ENCODE results near the gene PPP4R4.
"Not testable (repeated sequence)": the region's sequence is repeated elsewhere in the genome, so short reads cannot be mapped to it uniquely, and the experiment has no call there.

PPP4R4 gene

DNA sequence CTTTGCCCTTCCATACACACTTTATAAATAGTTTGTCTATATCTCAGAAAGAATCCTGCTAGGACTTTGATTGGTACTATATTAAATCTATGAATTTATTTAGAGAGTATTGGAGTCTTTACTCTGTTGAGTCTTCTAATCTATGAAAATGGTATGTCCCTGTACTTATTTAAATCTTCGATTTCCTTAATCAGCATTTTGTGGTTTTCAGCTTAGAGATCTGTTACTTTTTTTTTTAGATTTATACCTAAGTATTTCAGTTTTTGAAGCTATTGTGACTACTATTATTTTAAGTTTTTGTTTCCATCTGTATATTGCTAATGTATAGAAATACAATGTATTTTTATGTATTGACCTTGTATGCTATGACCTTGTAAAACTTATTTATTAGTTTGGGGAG, 31.3 kb upstream of the PPP4R4 start:
- DNase-seq = no peak
- intact Hi-C loops (cut with DNase I) = no loop called here

DNA sequence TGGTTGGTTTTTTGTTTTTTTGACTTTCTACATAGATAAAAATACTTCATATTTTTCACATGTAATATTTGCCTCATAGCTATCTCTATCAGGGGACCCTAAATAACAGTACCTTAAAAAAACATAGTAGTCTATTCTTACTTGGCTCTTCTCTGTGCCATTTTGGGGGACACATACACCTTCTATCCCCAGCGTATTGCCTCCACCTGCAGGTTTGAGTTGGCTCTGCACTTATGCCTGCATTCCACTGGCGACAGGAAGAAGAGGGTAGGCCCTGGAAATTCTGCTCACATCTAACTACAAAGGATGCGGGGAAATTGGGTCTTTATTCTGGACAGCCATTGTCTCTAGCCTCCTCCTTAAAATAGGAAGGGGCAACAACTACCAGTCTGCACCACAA, 30.9 kb upstream of the PPP4R4 start:
- intact Hi-C loops (cut with DNase I) = no loop called here
- peak in 2 of 42 donors; percentile 25 to 33 for DNase-seq

DNA sequence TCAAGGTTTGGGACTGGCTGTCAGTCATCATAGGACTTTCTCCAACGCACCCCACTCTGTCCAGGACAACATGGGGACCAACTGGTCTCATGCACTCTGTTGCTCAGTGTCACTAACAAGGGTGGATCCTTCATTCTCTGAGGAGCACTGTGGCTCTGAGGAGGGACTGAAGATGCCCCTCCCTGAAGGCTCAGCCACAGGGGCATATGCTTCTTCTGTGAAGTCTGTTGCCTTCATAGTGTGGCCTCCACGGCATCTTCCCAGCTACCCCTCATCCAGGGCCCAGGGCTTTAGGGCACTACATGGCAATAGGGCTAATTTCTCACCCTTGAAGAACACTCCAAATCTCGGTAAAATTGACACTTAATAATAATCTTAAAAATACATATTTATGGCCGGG, 30.4 kb upstream of the PPP4R4 start:
- intact Hi-C loops (cut with DNase I) = no loop called here
- peak in 1 of 42 donors; percentile 3 for DNase-seq

DNA sequence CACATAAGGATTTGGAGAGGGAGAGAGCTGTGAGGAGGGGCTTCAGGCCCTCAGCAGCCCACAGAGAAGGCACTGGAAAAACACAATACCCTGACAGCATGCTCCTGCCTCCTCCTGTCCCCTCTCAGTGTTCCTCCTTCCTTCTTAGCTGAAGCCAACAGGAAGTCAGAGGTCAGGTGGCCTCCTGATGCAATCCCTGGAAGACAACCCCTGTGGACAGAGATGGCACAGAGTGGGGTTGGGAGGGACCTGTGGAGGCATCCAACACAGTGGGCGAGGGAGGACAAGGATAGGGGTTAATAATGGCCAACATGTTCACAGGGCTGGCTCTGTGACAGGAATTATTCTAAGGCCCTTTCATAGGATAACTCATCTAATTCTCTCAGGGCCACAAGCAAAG, 29.4 kb upstream of the PPP4R4 start:
- intact Hi-C loops (cut with DNase I) = no loop called here
- DNase-seq = peak in 3 of 42 donors; percentile 34 to 51 (median 47)

DNA sequence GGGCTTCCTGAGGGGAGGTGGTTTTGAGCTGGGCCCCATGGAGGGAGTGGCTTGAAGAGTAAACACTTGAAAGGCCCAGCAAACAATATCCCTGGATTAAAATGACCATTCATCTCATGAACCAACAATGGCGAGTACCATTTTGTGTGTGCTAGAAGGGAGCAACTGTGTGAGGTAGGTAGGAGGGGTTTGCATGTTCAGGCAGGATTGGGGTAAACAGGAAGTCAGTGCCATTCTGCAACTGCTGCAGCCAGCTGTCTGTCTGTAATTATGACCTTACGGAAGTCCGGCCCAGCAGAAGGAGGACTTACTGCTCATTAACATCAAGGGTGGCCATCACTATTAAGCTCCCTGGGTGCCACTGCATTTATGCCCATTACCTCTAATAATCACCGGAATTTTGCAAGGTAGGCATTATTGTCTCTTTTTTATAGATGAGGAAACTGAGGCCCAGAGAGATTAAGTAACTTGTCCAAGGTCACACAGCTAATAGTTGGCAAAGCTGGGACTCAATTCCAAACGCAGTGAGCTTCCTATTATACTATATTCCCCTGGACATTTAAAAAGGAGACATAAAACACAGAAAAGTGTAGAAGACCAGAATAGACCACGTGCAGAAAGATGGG, 28.1 kb upstream of the PPP4R4 start:
- intact Hi-C loops (cut with DNase I) = no loop called here
- peak in 1 of 42 donors; percentile 22 for DNase-seq

DNA sequence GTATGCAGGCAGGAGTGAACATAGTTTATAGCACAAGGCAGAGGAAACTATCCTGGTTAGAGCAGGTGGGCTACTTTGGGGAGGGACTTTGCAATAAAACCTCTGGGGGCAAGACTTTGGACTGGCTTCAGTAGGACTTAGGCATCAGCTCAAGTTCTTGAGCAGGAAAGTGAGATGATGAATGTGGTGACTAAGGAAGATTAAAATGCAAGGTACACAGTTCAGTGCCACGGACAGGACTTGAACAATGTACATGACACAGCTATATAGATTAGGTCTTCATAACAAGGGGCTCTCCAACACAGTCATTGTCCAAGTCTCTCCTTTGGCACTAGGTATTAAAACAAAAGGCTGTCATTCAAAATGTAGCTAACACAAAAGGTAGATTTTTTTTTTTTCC, 21.4 kb upstream of the PPP4R4 start:
- no peak for DNase-seq
- intact Hi-C loops (cut with DNase I) = no loop called here

DNA sequence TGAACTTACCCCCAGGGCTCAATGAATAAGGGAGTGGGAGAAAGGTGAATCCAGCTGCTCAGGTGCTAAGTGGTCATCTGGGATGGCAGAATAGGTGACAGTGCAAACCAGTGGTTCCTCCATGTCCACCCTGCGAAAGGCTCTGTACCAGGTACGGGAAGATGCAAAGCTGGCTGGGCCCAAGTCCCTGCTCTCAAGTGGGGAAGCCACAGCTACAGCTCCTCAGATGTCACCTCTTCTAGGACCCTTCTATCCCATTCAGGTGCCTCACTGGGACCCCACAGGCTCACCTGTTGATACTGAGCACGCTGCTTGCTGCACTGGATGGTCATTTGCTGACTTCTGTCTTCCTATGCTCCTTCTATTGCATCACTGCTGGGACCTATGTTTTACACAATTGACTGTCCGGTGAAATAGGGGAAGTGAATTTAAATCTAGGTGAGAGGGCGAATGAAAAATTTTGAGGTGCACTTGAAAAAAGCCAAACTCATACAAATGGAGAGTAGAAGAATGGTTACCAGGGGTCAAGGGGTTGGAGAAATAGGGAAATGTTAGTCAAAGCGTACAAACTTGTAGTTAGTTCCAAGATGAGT, 20.3 kb upstream of the PPP4R4 start:
- intact Hi-C loops (cut with DNase I) = no loop called here
- DNase-seq = no peak

DNA sequence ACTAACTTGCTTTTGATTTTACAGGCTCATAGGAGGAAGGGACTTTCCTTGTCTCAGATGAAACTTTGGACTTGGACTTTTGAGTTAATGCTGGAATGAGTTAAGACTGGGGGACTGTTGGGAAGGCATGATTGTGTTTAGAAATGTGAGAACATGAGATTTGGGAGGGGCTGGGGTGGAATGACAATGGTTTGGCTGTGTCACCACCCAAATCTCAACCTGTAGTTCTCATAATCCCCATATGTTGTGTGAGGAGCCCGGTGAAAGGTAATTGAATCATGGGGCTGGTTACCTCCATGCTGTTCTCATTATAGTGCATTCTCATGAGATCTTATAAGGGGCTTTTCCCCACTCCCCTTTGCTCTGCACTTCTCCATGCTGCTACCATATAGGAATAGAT, 18.0 kb upstream of the PPP4R4 start:
- intact Hi-C loops (cut with DNase I); DNase-seq: not testable (repeated sequence)

DNA sequence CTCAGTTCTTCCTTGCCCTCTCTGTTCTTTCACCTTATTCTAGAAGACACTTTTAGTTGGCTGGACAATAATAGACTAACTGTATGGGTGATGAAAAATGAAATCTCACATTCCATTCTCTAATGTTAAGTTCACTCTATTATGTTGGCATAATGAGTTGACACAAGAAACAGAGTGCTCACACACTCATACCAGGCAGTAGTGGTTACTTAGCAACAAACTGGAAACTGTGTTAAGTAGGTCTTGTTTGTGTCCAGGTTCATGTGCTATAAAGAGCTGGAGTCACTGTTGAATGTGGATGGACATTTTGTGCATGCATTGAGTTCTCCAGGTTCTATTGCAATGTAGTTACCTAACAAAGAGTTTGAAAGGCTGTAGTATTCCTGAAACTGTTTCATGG, 16.9 kb upstream of the PPP4R4 start:
- intact Hi-C loops (cut with DNase I) = no loop called here
- no peak for DNase-seq

DNA sequence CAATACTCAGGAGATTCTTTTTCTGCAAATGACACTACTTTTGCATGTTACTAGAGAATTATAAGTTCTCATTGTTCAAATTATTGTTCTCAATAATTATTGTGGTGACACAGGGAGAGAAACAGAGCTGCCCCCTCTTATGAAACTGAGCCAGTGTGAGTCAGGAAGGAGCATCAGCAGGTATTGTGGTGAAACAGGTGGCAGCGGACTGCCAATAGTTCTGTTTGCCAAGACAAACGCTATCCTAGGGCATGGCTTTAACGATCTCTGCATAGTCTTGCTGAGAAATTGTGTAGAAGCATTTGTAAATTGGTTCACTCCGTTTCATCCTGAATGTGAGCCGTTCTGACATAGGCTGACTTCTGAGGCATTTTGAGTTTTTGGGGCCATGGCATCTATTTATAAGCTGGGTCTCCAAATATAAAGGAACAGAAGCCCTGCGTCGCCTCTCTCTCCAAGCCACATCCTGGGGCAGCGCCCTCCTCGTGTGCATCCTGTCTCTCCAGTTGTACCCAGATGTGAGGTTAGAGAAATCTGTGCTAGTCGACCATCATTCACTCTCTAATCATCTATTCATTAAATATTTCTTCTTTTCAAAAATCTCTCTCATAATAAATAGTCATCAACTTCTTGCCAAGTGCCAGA, 15.8 kb upstream of the PPP4R4 start:
- no peak for DNase-seq
- intact Hi-C loops (cut with DNase I) = no loop called here

DNA sequence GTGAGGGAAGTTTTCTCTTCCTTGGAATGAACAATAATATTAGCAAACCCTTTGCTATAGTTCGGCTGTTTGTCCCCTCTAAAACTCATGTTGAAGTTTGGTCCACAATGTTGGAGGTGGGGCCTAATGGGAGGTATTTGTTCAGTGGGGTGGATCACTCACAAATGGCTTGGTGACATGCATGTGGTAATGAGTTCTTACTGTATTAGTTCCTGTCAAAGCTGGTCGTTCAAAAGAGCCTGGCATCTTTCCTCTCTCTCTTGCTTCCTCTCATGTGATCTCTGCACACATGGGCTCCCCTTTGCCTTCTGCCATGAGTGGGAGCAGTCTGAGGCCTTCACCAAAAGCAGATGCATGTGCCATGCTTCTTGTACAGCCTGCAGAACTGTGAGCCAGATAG, 13.1 kb upstream of the PPP4R4 start:
- DNase-seq = no peak
- intact Hi-C loops (cut with DNase I) = no loop called here

DNA sequence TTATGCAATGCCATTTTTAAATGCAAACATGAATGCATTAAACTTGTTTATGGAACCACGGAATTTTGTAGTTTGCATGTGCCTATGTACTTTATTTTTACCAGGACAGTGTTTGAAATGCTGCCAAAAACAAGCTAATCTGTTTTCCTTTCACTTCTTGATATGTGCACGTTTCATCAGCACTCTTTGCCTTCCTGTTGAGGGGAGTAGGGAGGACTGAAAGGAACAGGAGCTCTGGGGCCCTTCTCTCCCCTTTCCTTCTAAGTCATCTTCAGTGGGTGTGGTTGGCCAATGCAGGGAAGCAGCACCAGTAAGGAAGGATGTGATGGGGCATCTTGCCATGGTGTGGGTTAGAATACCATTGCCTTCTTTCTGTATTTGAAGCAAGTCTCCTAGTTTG, 12.1 kb upstream of the PPP4R4 start:
- DNase-seq = no peak
- intact Hi-C loops (cut with DNase I) = no loop called here

DNA sequence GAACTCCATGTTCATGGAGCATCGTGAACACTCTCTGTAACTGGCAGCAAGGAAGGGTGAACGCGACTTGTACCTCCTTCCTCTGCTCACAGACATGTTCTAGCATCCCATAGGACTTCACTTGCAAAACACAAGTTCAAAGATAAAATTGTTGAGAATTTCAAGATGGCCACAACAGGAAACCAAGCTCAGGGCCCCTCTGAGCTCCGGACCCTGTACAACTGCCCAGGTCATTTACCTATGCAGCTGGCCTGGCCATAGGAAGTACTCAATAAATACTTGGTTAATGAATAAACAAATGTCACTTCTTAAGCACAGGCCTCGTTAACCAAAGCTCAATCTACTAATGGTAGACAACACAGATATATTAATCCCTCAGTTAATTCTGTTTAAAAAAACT, 11.7 kb upstream of the PPP4R4 start:
- DNase-seq = no peak
- intact Hi-C loops (cut with DNase I) = no loop called here

DNA sequence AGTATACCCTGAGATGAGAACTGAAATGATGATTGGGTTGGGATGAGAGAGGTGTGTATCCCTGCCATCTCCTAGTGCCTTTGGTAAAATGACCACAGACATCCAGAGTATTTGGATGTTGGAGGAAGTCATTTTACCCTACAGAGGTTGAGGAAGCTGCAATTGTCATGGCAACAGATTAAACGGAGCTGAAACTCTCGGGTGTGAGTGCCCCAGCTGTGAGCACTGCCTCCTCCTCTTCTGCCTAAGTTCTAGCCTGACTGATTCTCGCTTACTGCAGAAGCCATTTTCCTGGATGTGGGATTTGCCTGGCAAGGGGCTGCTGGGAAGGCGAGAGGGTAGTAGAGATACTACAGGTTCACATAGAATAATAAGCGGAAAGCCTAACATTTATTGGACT, 10.3 kb upstream of the PPP4R4 start:
- intact Hi-C loops (cut with DNase I) = no loop called here
- DNase-seq = peak in 16 of 42 donors; percentile 14 to 59 (median 32)

DNA sequence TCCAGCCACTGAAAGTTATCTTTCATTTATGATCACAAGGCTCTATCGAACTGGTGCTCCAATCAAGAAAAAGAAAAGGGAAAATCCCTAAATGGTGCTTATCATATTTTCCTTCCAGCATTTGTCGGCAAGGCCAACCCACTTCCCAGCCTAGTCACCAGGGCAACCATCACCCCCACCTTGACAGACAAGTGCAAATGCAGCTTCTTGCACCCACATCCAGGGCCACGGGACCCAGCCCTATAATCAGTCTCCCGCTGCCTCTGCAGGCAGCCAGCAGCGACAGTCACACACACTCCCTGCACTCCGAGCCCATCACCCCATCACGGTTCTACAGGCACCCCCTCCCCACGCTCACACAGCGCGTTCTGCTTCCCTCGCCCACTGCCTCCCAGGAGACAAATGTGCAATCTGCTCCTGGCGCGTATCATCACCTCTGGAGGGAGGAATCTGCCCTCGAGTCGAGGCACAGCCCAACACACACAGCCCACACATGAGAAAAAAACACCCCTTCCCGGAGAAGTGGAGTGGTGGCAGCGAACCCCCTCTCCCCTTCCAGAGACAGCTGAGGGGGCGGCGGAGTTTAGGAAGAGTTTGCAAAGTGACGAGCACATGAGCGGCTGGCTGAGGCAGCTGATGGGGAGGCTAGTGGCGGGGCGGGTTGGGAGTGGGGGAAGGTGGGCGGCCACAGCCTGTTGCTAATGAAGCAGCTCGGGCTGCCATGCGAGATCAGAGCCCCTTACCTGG, 9.3 kb upstream of the PPP4R4 start:
- DNase-seq = peak; percentile 62 to 97 (median 86)
- intact Hi-C loops (cut with DNase I) = no loop called here

DNA sequence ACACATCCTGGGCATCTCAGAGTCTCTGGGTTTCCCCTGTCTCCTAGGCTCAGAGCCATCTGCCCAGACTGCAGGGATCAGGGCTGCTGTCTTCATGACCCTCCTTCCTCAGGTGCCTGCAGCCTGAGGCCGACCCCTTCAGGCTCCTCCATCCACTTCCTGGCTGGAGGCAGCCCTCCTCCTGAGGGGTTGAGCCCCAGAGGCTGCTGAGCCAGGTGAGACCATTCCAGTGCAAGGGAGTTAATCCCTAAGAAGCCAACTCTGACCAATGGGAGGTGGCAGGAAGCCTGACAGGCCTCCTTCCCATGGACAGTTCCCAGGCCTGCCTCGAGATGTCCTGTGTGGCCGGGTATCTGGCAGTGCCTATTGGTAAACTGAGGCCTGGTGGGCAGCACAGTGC, 8.4 kb upstream of the PPP4R4 start:
- intact Hi-C loops (cut with DNase I) = no loop called here
- no peak for DNase-seq

DNA sequence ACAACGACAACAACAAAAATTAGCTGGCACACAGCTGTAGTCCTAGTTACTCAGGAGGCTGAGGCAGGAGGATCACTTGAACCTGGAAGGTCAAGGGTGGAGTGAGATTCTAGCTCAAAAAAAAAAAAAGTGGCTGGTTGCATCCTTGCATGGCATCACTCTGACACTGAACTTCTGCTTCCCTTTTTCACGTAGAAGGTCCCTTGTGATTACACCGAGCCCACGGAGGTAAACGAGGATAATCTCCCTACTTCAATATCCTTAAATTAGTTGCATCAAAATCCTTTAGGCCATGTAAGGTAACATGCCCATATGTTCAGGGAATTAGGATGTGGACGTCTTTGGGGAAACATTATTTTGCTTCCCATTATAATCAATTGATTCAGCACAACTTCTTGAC, 4.0 kb upstream of the PPP4R4 start:
- DNase-seq = no peak
- intact Hi-C loops (cut with DNase I) = loop anchor here (5.0 kb wide), 2 partner anchors 33 to 88 kb away; partner anchors contain the start of genes DDX24 and IFI27L1

DNA sequence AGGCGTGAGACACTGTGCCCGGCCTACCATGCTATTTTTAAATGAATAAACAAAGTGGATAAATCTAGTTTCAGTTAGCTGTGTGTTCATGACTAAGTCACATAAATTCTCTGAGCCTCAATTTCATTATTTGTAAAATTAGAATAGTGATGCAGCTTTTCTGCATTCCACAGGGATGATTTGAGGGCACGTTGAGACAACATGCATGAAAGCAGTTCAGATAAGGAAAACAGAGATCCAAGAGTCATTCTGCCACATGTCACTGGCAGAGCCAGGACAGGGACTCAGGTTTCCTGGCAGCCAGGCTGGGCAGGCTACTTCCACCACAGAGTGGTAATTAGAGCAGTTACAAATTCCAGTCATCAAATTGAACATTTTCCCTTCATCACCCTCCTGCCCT, 2.9 kb upstream of the PPP4R4 start:
- no peak for DNase-seq
- intact Hi-C loops (cut with DNase I) = loop anchor here (5.0 kb wide), 2 partner anchors 34 to 89 kb away; partner anchors contain the start of genes DDX24 and IFI27L1

DNA sequence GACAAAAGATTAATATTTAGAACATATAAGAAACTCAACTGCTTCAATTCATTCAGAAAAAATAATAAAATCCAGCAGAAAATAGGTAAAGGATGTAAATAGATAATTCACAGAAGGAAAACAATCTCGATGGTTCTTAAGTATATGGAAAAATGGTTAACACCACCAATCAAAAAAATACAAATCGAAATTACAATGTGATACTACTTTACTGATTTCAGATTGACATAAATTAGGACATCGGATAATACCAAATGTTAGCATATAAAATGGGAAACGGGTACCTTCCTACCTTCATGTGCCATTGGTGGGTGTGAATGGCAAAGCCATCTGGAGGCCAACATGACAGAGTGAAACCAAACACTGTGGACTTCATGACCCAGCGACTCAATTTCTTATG, 1.6 kb upstream of the PPP4R4 start:
- intact Hi-C loops (cut with DNase I) = loop anchor here (5.0 kb wide), 2 partner anchors 35 to 90 kb away; partner anchors contain the start of genes DDX24 and IFI27L1
- no peak for DNase-seq

DNA sequence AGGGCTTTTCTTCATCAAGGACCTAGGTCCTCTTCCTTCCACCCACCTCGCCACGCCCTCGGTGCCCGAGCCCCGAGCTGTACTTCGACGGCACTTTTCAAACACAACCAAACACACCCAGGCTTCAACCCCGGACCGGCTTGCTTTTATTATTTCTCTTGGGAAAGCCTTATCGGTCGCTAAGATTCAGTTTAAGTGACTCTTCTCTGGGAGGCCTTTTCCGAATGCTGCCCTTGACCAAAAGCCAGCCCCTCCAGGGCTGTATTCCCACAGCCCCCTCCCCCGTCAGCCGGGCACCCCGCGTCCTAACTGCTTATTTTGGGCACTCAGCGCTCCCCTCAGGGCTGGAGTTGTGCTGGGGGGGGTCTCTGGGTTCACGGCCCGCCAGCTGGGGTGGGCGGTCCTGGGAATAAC, 644 bp upstream of the PPP4R4 start:
- intact Hi-C loops (cut with DNase I) = loop anchor here (5.0 kb wide), 2 partner anchors 36 to 91 kb away; partner anchors contain the start of genes DDX24 and IFI27L1
- peak in 14 of 42 donors; percentile 7 to 58 (median 28) for DNase-seq

Measured in head of caudate nucleus (tissue), 42 donors.